ENCODE data around the gene PITPNM3.
"Not testable (repeated sequence)": the region's sequence is repeated elsewhere in the genome, so short reads cannot be mapped to it uniquely, and the experiment has no call there.

Gene PITPNM3

DNA sequence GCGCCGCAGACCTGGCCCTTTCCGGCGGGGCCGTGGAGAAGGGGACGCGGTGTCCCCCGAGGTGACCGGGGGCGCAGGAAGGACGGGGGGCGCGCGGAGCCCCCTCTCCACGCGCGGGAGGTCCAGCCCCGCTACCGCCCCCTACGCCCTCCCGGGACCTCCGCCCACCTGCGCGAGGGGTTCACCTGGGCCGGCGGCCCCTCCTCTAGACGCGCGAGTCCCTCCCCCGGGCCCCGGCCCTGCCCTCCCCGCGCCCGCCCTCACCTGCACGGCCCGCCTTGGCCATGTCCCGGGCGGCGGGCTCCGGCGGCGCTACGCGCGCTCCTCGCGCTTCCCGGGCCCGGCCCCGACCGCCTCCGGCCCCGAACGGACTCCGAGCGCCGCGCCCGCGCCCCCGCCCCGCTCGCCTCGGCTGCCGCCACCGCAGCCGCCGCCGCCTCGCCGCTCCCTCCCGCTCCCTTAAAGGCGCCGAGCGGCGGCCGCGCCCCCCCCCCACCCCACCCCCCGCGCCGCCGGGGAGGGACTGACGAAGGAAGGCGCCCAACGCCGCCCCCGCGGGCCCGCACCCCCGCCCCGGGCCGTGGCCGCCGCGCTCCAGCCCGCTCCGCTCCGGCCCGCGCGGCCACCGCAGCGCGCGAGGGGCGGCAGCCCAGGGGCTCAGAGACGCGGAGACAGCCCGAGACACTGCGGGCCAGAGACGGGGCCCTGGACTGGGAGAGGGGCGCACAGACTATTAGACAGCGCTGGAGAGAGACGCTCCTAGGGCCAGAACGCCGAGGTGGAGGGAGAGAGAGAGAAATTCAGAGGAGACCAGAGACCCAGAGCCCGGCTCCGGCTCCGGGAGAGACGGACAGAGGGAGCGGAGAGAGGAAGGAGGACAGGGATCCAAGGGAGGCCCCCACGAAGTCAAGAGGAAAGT, at the start of gene PITPNM3:
Gene PITPNM3, minus strand, starts transcription at position 435 of the 919 bp plus-strand sequence. Its CDS starts 149 bp downstream, at position 286.
- no peak for DNase-seq

GRCh38 chr17:6605142-6605541, 48.8 kb upstream of the PITPNM3 start:
- no peak for DNase-seq

DNA sequence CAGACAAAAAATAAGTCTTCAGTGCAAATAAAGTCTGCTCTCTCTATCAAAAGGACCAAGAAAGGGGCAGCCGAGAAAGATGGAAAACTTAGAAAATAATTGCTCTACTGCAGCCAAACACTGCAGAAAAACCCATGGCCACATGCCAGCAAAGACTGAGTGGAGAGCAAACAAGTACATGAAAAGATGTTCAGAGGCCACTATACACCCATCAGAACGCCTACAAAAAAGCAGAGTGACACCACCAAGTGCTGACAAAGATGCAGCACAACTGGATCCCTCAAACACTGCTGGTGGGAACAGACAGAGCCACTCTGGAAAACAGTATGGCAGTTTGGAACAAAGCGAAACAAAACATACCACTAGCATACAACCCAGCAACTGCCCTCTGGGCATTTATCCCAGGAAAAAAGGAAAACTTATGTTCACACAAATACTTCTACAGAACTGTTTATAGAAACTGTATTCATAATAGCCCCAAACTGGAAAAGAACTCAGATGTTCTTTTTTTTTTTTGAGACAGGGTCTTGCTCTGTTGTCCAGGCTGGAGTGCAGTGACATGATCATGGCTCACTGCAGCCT, 47.5 kb upstream of the PITPNM3 start:
- no peak for DNase-seq

- no peak for DNase-seq
Observed at GRCh38 chr17:6602141-6602540, 45.8 kb upstream of the PITPNM3 start.

DNA sequence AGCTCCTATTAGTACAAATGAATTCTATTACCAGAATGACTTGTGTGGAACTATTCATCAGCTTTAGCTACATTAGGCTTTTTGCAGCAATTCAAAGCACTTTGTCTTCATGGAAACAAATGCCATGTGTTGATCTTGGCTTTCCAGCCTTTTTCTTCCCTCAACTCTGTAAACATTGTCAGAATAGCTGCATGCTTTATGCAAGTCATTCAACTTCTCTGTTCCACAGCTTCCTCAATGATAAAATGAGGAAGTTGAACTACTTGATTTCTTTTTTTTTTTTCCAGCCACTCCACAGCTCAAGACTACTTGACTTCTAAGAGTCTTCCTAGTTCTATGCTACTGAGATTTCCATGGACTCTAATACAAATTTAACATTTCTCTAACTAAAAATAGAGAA, 43.0 kb upstream of the PITPNM3 start:
- DNase-seq = no peak

- DNase-seq = no peak
Observed at GRCh38 chr17:6597727-6598126, 41.4 kb upstream of the PITPNM3 start.

DNA sequence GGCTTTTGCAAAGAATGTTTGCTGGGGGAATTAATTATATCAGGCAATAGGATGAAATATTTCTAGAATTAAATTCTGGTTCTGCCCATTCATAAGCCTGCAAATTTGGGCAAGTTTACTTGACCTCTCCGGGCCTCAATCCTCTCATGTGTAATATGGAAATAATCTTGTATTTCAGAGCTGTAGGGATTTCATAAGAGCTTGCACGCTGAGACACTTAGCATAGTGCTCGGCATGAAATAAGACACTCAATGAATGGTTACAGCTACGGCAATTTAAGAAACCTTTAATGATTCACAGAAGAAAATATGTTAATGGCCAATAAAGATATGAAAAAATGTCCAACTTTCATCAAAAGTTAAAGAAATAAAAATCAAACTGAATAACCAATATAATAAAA, 40.6 kb upstream of the PITPNM3 start:
- DNase-seq = no peak

DNA sequence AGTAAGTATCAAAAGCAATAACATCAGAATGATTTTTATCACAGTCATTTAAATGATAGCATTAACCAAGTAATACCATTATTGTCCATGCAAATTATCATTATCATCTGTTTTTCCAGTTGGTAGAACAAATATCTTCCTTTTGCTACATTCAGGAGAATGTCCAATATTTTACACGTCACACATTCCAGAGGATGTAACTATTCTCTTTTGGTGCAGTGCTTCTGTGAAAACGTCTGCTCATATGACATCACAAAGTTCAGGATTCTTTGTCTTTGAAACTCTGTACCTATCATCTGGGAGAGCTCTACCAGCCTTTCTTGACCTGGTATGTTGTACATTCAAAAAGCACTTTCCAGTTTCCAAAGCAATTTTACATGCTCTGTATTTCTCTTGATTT, 40.2 kb upstream of the PITPNM3 start:
- no peak for DNase-seq

DNA sequence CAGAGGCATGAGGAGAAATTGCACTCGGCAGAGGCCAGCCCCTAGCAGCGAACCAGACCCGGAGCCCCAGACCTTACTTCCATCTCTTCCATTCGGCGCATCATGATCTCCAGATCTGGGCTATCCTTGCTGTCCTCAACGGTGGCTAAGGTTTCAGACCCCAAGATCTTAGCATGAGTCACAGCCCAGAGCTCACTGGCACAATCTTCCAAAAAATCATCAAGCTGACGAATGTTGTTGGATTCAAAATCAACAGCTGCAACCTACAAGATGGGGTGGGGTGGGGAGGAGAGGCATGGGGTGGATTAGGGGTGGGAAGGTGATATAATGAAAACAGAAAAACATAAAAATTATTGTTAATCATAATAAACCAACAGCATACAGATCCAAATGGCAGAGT, 39.7 kb upstream of the PITPNM3 start:
- no peak for DNase-seq

DNA sequence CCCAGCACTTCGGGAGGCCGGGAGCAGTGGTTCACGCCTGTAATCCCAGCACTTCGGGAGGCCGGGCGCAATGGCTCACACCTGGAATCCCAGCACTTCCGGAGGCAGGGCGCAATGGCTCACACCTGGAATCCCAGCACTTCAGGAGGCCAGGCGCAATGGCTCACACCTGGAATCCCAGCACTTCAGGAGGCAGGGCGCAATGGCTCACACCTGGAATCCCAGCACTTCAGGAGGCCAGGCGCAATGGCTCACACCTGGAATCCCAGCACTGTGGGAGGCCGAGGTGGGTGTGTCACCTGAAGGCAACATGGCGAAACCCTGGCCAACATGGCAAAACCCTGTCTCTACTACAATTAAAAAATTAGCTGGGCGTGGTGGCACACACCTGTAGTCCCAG, 37.0 kb upstream of the PITPNM3 start:
- not testable (repeated sequence) for DNase-seq

- no peak for DNase-seq
Observed at GRCh38 chr17:6592173-6592572, 35.8 kb upstream of the PITPNM3 start.

GRCh38 chr17:6591599-6592158, 35.3 kb upstream of the PITPNM3 start:
- no peak for DNase-seq

DNA sequence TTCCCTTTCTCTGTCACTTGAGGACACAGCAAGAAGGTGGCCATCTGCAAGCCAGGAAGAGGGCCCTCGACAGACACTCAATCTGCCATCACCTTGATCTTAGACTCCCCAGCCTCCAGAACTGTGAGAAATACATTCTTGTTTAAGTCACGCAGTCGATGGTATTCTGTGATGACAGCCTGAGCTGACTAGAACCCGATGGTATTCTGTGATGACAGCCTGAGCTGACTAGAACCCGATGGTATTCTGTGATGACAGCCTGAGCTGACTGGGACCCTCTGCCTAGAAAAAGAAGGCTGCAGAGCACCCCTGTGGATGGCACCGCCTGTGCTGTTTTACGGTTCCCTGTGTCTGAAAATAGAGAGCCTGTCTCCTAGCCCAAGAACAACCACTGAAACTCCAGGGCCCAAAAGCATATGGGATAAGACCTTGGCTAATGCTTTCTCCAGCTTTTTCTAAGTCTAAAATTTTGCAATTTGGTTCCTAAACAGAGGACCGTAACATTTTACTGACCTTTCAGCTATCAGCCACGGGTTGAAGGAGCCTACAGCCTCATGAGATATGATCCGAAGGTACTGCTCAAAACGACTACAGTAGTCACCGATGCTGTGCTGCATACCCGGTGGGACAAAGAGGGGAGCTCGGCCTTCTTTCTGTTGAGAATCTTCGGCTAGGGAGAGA, 33.1 kb upstream of the PITPNM3 start:
- no peak for DNase-seq

DNA sequence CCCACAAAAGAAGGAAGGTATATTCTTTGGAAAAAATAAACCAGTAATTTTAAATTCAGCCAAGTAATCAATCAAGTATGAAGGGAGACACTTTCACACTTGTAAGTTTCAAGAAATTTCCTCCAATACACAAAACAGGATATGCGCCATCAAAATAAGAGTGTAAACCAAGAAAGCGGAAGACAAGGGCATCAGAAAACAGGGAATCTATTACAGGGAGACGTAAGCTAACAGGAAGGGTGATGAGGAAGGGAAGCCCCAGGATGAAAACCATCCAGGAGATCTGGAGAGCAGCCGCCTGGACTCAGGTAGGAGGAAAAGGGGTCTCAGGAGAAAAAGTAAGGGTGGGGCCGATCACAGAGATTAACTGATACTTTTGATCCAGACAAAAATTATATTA, 31.8 kb upstream of the PITPNM3 start:
- DNase-seq = no peak

DNA sequence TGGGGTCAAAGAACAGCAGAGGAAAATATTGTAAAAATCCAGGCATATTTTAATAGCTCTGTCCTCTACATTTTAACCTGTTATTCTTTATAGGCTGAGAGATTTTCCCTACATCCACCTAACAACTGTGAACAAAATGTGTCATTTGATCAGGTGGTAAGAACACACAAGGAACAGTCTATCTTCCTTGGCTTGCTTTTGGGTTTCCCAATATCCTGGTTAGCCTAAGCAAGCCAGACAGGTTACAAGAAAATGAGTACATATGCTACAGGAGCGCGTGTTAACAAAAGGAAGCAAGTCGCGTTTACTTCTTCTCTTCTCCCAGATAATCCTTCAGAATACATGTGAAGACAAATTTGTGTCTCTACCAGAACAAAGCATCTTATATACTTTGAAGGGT, 31.0 kb upstream of the PITPNM3 start:
- DNase-seq = no peak

DNA sequence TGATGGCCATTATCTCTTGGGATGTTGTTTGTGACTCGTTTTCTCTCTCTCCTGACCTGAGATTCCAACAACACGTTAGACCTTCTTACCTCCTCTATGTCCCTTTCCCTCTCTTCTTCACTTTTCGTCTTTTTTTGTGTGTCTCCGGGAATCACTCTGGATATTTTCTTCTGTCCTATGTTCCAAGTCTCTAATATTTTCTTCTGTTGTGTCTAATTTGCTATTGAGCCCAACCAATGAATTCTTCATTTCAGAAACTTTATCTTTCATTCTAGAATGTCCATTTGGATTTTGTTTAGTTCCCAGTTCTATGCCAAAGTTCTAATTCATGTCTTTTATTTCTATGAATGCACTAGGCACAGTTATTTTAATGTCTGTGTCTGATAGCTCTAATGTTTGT, 27.1 kb upstream of the PITPNM3 start:
- no peak for DNase-seq

DNA sequence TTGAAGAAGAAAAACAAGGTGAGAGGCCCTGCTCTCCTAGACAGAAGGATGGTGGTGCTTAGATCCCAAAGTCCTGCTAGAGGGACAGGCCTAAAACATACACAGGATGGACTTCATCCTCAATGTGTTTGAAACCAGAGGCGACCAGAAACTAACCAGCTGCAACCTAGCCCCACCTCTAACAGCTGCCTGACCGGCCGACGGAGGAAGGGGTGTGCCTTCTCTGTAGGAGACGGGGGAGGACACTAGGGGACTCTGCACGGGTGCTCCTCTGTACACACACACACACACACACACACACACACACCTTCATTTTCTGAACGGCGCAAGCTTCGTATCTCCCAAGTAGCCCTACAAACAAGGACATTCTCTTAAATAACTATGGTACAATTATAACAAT, 24.3 kb upstream of the PITPNM3 start:
- no peak for DNase-seq

GRCh38 chr17:6578491-6578890, 22.1 kb upstream of the PITPNM3 start:
- no peak for DNase-seq

- no peak for DNase-seq
Observed at GRCh38 chr17:6577686-6578263, 21.4 kb upstream of the PITPNM3 start.

DNA sequence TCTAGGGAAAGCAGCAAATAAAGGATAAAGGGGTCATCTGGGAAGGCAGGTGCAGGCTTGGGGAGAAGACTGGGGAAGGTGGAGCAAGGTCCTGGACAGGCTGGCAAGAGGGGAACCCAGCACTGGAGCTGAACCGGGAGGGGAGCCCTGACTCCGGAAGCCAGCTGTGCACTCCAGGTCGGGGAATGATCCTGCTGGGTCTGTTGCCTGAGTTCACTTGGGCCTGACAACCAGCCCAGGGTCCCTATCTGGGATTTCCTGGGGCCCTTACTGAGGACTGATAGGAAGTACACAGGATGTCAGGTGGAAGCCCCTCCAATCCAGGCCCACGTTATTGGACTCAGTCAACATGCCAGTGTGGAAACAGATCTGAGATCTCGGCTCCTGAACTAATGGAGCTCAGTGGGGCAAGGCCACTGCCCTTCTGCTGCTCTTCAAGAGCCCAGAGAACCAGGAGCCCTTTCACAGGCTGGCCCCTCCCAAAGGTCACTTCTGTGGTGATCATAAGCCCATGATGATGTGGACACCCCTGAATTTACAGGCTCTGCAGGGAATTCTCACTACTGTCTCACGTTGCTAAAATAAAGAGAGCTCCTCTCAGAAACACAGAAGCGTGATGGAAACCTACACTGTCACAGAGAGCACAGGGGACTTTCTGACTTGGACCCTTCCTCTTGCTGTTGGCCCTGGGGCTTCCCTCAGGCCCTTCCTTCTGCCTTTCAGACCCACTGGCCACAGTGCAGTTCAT, 19.9 kb upstream of the PITPNM3 start:
- DNase-seq = no peak

DNA sequence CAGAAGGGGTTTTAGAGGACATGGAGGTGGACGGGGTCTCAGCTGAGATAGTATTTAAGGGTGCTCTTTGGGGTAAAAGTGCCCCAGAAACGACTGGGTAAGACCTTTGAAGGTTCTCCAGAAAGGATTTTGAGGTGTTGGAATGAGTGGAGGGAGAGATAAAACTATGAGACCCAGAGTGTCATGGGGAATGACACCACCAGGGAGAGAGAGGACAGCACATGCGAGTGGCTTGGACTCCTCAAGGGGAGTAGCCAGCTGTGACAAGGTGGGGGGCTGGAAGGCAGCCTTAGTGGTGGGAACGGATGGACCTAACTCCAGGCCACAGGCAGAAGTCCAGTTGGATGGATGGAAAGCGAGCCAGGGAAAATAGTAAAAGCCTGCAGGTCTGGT, 19.2 kb upstream of the PITPNM3 start:
- DNase-seq = no peak
